ENCODE results near the gene NATD1. TPM values are rescaled to one million over a fixed set of nuclear protein-coding genes. Genes with fewer than 3 reads are reported as not detected.

NATD1 gene
- total and polyA plus RNA-seq, 10 of the 15 experiments (the other 5 are each of a cell fraction or from before 2014, with no cell fraction given), result 0.02 to 0.33 (median 0.15) TPM

DNA sequence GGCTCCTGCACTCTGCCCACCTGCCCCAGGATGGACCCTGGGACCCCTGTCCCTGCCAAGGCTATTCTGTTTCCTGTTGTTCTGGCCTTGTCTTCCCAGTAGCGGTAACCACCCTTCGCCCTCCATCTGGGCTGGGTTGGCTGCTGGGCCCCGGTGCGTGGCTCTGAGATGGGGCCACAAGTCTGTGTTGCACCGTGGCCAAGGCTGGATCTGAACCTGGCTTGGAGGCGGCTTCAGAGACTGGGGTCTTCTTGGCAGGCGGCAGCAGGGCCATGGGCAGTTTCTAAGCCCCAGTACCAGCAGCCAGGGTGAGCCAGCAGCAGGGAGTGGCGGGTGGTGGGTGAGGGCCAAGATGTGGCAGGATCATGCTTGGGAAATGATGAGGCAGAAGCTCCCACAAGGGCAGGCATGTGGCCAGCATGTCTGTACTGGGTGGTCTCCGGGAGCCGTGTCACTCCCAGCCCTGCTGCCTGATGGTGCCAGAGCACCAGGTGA is 43.9 kb upstream of the NATD1 start:
- SMC1A ChIA-PET (ENCODE audit: uncharacterized antibody, unreplicated experiment), result no interaction called here
- peaks cover 4% of the 10 kb centered on the region; the same call in 1 of the 2 replicates for H4K20me1 ChIP-seq (ENCODE audit: control insufficient read depth, insufficient read depth)
- H3K27me3 ChIP-seq (replicated peaks in 1 of 2; ENCODE audit: control insufficient read depth in 2 of 2, insufficient read depth in 2 of 2, low read length in 1 of 2), result no peaks in the 10 kb centered on the region
- H3K9ac ChIP-seq (ENCODE audit: control insufficient read depth, insufficient read depth, low read length), result no peak overlapping the region
- no peak overlapping the region for H2AFZ ChIP-seq (ENCODE audit: control insufficient read depth, low read depth, low read length)
- peaks cover 3 to 13% of the 10 kb centered on the region in 2 experiments; a peak in 2 of 4 replicates for H3K36me3 ChIP-seq (ENCODE audit: control insufficient read depth in 2 of 2, insufficient read depth in 2 of 2, low read length in 1 of 2)
- no peaks in the 10 kb centered on the region; the same call in 2 of the 3 replicates for H3K9me3 ChIP-seq (replicated peaks; ENCODE audit: control insufficient read depth, insufficient read depth, low read length)
- WGBS (ENCODE audit: insufficient coverage, insufficient replicate concordance, low lambda C conversion rate, missing lambda C conversion rate), result 47% methylated on average over 10 of the region's 10 CpGs
- BruUV-seq (replicated peaks), result no TSS peak
- ATAC-seq (no peak), FAIRE-seq (no peak), DNase-seq (ENCODE audit: low read depth, low spot score) (no peak)
- POLR2A ChIA-PET, result no interaction called here
- no peak overlapping the region for H3K4me2 ChIP-seq (ENCODE audit: control insufficient read depth, insufficient read depth)
- peaks cover 2% of the 10 kb centered on the region for H3K79me2 ChIP-seq (ENCODE audit: control insufficient read depth, insufficient read depth, low read length)
- CTCF ChIA-PET, result no interaction called here
- RAD21 ChIA-PET (ENCODE audit: unreplicated experiment), result no interaction called here
- in situ Hi-C loops (cut with MboI) (loop anchor here (10.0 kb wide), 2 partner anchors 878 to 1008 kb away; no protein-coding TSS in a partner anchor), intact Hi-C loops (cut with micrococcal nuclease; ENCODE audit: unreplicated experiment) (no loop called here)
- no peak overlapping the region for H3K27ac ChIP-seq (ENCODE audit: control insufficient read depth, insufficient read depth)
- no peaks in the 10 kb centered on the region for H3K4me1 ChIP-seq (ENCODE audit: control insufficient read depth, insufficient read depth, low read length)
- no peak overlapping the region for H3K4me3 ChIP-seq
- TF ChIP-seq IRF5 (IDR thresholded peaks at IDR 0.05; ENCODE audit: borderline replicate concordance) (no peak), SIN3A (IDR thresholded peaks at IDR 0.05; ENCODE audit: low read depth, low read length) (no peak), SMC3 (IDR thresholded peaks at IDR 0.05; ENCODE audit: borderline replicate concordance, low read length) (no peak), ATF7 (IDR thresholded peaks at IDR 0.05; ENCODE audit: low read depth) (no peak), RFX5 (IDR thresholded peaks at IDR 0.05; ENCODE audit: low read depth, low read length) (no peak), SMAD1 (IDR thresholded peaks at IDR 0.05; ENCODE audit: low read depth, partially characterized antibody) (no peak), BCL11A (IDR thresholded peaks at IDR 0.05; ENCODE audit: low read depth, low read length) (no peak), BACH1 (IDR thresholded peaks at IDR 0.05; ENCODE audit: borderline replicate concordance) (no peak), CTCF (IDR thresholded peaks at IDR 0.05 in 2 of 3, conservative IDR thresholded peaks at IDR 0.05 in 1 of 3; ENCODE audit: control insufficient read depth in 2 of 3, extremely low read depth in 1 of 3, insufficient read depth in 1 of 3, low read depth in 3 of 3, low read length in 3 of 3) (no peak), MEF2B (IDR thresholded peaks at IDR 0.05; ENCODE audit: partially characterized antibody, poor library complexity, severe bottlenecking) (no peak), NKRF (conservative IDR thresholded peaks at IDR 0.05) (no peak)
- TF ChIP-seq, protein P1, sequence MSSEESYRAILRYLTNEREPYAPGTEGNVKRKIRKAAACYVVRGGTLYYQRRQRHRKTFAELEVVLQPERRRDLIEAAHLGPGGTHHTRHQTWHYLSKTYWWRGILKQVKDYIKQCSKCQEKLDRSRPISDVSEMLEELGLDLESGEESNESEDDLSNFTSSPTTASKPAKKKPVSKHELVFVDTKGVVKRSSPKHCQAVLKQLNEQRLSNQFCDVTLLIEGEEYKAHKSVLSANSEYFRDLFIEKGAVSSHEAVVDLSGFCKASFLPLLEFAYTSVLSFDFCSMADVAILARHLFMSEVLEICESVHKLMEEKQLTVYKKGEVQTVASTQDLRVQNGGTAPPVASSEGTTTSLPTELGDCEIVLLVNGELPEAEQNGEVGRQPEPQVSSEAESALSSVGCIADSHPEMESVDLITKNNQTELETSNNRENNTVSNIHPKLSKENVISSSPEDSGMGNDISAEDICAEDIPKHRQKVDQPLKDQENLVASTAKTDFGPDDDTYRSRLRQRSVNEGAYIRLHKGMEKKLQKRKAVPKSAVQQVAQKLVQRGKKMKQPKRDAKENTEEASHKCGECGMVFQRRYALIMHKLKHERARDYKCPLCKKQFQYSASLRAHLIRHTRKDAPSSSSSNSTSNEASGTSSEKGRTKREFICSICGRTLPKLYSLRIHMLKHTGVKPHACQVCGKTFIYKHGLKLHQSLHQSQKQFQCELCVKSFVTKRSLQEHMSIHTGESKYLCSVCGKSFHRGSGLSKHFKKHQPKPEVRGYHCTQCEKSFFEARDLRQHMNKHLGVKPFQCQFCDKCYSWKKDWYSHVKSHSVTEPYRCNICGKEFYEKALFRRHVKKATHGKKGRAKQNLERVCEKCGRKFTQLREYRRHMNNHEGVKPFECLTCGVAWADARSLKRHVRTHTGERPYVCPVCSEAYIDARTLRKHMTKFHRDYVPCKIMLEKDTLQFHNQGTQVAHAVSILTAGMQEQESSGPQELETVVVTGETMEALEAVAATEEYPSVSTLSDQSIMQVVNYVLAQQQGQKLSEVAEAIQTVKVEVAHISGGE (CRISPR knock-in tag; IDR thresholded peaks at IDR 0.05), result no peak
- TF ChIP-seq, protein P2, sequence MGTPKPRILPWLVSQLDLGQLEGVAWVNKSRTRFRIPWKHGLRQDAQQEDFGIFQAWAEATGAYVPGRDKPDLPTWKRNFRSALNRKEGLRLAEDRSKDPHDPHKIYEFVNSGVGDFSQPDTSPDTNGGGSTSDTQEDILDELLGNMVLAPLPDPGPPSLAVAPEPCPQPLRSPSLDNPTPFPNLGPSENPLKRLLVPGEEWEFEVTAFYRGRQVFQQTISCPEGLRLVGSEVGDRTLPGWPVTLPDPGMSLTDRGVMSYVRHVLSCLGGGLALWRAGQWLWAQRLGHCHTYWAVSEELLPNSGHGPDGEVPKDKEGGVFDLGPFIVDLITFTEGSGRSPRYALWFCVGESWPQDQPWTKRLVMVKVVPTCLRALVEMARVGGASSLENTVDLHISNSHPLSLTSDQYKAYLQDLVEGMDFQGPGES (IDR thresholded peaks at IDR 0.05), result no peak
